GM12875 (cell line): ENCODE data around the gene ZNF644.

ENCODE experiments used
- H3K4me3 ChIP-seq: one replicate; pipeline ENCODE4 v1.5.1; 2011; ENCODE audit warnings: low read depth, low read length, control low read depth
- CTCF ChIP-seq: IDR thresholded peaks from 2 replicates; pipeline ENCODE4 v1.5.1; 2011; ENCODE audit warnings: low read depth, mild to moderate bottlenecking, control low read depth, inconsistent platforms, low read length, moderate library complexity, borderline replicate concordance; ENCODE audit not compliant: insufficient read depth

The ZNF644 gene

GRCh38 chr1:90882221-90882620, 139.6 kb downstream of the ZNF644 start:
- TF ChIP-seq CTCF = no peak
- no peak overlapping the region for H3K4me3 ChIP-seq

- H3K4me3 ChIP-seq = no peak overlapping the region
- no peak for TF ChIP-seq CTCF
These were observed 140.8 kb downstream of the ZNF644 start for GRCh38 chr1:90881034-90881433.

- TF ChIP-seq CTCF = no peak
- H3K4me3 ChIP-seq = no peak overlapping the region
These were observed 142.6 kb downstream of the ZNF644 start for GRCh38 chr1:90879281-90879680.

- no peak for TF ChIP-seq CTCF
- H3K4me3 ChIP-seq = no peak overlapping the region
These were observed 145.7 kb downstream of the ZNF644 start for GRCh38 chr1:90876101-90876500.
